C4-2B (cell line): ENCODE measurements around the gene TMEM179.

Source experiments
- ZFX ChIP-seq: fragments of 450-650 bp; IDR thresholded peaks from 2 replicates; pipeline ENCODE4 v1.6.1; 2017
- TF ChIP-seq, protein P1 (sequence below): fragments of 450-650 bp; conservative IDR thresholded peaks from 2 replicates; pipeline ENCODE4 v1.5.1; 2017; ENCODE audit warnings: mild to moderate bottlenecking

DNA sequence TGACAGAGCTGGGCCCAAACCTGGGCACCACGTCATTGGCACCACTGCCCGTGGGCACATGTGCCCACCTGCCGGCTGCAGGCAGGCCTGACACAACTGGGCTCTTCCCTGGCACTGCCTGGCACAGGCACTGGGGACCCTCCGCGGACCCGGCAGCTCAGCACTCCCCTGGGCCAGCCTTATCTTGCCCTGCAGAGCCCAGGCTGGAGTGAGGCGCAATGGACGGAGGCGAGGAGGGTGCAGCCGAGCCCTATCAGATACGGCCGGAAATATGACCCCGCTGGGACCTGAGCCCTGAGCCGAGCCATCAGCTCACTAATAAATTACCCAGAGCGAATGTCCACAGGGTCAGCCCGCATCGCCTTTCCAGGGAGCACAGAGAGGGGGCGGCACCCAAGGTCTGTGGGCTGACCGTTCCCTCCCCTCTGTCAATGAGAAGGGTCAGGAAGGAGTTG is 26.7 kb downstream of the TMEM179 start:
- TF ChIP-seq, protein P1, sequence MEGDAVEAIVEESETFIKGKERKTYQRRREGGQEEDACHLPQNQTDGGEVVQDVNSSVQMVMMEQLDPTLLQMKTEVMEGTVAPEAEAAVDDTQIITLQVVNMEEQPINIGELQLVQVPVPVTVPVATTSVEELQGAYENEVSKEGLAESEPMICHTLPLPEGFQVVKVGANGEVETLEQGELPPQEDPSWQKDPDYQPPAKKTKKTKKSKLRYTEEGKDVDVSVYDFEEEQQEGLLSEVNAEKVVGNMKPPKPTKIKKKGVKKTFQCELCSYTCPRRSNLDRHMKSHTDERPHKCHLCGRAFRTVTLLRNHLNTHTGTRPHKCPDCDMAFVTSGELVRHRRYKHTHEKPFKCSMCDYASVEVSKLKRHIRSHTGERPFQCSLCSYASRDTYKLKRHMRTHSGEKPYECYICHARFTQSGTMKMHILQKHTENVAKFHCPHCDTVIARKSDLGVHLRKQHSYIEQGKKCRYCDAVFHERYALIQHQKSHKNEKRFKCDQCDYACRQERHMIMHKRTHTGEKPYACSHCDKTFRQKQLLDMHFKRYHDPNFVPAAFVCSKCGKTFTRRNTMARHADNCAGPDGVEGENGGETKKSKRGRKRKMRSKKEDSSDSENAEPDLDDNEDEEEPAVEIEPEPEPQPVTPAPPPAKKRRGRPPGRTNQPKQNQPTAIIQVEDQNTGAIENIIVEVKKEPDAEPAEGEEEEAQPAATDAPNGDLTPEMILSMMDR: no peak
- no peak for TF ChIP-seq ZFX
